PC-9 (cell line): ENCODE measurements around the gene PSD4. TPM values are rescaled to one million over a fixed set of nuclear protein-coding genes. Genes with fewer than 3 reads are reported as not detected.

ENCODE experiments used
- BruUV-seq: library from RNA; stranded (reverse); fragments of 400-500 nt; replicated peaks from 2 replicates; lab custom pipeline; 2021; lab: Mats Ljungman, UMichigan
- CTCF ChIA-PET: fragments of 300-600 bp; sonication (Branson Sonifier 250); formaldehyde crosslinking; loops from one replicate; lab custom pipeline; 2022; ENCODE audit warnings: antibody characterized with exemption; lab: Charles Lee
- POLR2A ChIA-PET: fragments of 300-600 bp; sonication (Branson Sonifier 250); formaldehyde crosslinking; loops from one replicate; lab custom pipeline; 2022; ENCODE audit warnings: antibody characterized with exemption; ENCODE audit not compliant: unreplicated experiment; lab: Charles Lee
- DNase-seq, 2 experiments: peaks; one replicate each; pipeline versions ENCODE4 v3.0.0 to v3.0.0-alpha.2; 2015 to 2022; ENCODE audit warnings: mixed read lengths in 1 of 2
- H2AFZ ChIP-seq: fragments of 200-600 bp; sonication (generic); 2 replicates; pipeline ENCODE4 v1.8.1; 2017; ENCODE audit warnings: antibody characterized with exemption
- H3F3A ChIP-seq: fragments of 200-600 bp; sonication (generic); 2 replicates; pipeline ENCODE4 v1.8.1; 2017; ENCODE audit warnings: antibody characterized with exemption, mild to moderate bottlenecking, low read depth; ENCODE audit not compliant: insufficient read depth
- H3K27ac ChIP-seq: fragments of 200-600 bp; sonication (generic); 2 replicates; pipeline ENCODE4 v1.6.1; 2016; ENCODE audit warnings: mixed run types
- H3K27me3 ChIP-seq: fragments of 200-600 bp; sonication (generic); 2 replicates; pipeline ENCODE4 v1.6.1; 2016; ENCODE audit warnings: low read depth, mixed run types; ENCODE audit not compliant: insufficient read depth
- H3K36me3 ChIP-seq: fragments of 200-600 bp; sonication (generic); 2 replicates; pipeline ENCODE4 v1.6.1; 2016; ENCODE audit warnings: low read depth, mixed run types
- H3K4me1 ChIP-seq: fragments of 200-600 bp; sonication (generic); replicated peaks from 2 replicates; pipeline ENCODE4 v1.6.1; 2016; ENCODE audit warnings: mixed run types; ENCODE audit not compliant: insufficient read depth
- H3K4me2 ChIP-seq: fragments of 200-600 bp; sonication (generic); 2 replicates; pipeline ENCODE4 v1.6.1; 2017; ENCODE audit warnings: mixed run types
- H3K4me3 ChIP-seq: fragments of 200-600 bp; sonication (generic); 2 replicates; pipeline ENCODE4 v1.6.1; 2016; ENCODE audit warnings: mixed run types
- H3K79me2 ChIP-seq: fragments of 200-600 bp; sonication (generic); 2 replicates; pipeline ENCODE4 v1.6.1; 2017; ENCODE audit warnings: low read depth, mixed run types
- H3K9me2 ChIP-seq: fragments of 200-600 bp; sonication (generic); 2 replicates; pipeline ENCODE4 v1.8.1; 2017; ENCODE audit warnings: mild to moderate bottlenecking; ENCODE audit not compliant: insufficient read depth
- H3K9me3 ChIP-seq: fragments of 200-600 bp; sonication (generic); 2 replicates; pipeline ENCODE4 v1.8.1; 2016; ENCODE audit warnings: low read depth; ENCODE audit not compliant: insufficient read depth
- H4K20me1 ChIP-seq: fragments of 200-600 bp; sonication (generic); 2 replicates; pipeline ENCODE4 v1.8.1; 2017; ENCODE audit not compliant: insufficient read depth
- EZH2 ChIP-seq: fragments of 200-600 bp; sonication (generic); IDR thresholded peaks from 2 replicates; pipeline ENCODE4 v1.8.0; 2017; ENCODE audit warnings: antibody characterized with exemption, low read depth
- intact Hi-C: fragments of 100-400 bp; cut with micrococcal nuclease; formaldehyde crosslinking; loops from one replicate; pipeline ENCODE4 v1.10.0; 2022; ENCODE audit not compliant: unreplicated experiment
- total RNA-seq: library from RNA; stranded (reverse); gene quantifications from 2 replicates; pipeline ENCODE4 v1.2.3, GENCODE V29; 2021
- TF ChIP-seq, protein P1 (sequence below): fragments of 200-600 bp; sonication (generic); conservative IDR thresholded peaks from 2 replicates; pipeline ENCODE4 v1.6.1; 2017; ENCODE audit warnings: mixed run types, antibody characterized with exemption, mild to moderate bottlenecking, moderate library complexity

Gene PSD4
- total RNA-seq, 1 experiment from 2014 or later: 29.6 TPM

- no peak overlapping the region for H2AFZ ChIP-seq
- POLR2A ChIA-PET: no interaction called here
- no peaks in the 10 kb centered on the region for H3K79me2 ChIP-seq
- BruUV-seq: no TSS peak
- DNase-seq: no peak
- no peaks in the 10 kb centered on the region for H3K9me2 ChIP-seq
- no peaks in the 10 kb centered on the region for H3K27me3 ChIP-seq
- TF ChIP-seq, protein P1, sequence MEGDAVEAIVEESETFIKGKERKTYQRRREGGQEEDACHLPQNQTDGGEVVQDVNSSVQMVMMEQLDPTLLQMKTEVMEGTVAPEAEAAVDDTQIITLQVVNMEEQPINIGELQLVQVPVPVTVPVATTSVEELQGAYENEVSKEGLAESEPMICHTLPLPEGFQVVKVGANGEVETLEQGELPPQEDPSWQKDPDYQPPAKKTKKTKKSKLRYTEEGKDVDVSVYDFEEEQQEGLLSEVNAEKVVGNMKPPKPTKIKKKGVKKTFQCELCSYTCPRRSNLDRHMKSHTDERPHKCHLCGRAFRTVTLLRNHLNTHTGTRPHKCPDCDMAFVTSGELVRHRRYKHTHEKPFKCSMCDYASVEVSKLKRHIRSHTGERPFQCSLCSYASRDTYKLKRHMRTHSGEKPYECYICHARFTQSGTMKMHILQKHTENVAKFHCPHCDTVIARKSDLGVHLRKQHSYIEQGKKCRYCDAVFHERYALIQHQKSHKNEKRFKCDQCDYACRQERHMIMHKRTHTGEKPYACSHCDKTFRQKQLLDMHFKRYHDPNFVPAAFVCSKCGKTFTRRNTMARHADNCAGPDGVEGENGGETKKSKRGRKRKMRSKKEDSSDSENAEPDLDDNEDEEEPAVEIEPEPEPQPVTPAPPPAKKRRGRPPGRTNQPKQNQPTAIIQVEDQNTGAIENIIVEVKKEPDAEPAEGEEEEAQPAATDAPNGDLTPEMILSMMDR: no peak
- no peak for TF ChIP-seq EZH2
- CTCF ChIA-PET: interaction anchor here (0.6 to 0.8 kb wide), 4 partner anchors 12 to 444 kb away, joined by 3 to 13 read pairs (median 5); no protein-coding TSS in a partner anchor
- intact Hi-C loops: no loop called here
- no peaks in the 10 kb centered on the region for H3K9me3 ChIP-seq
- H3K4me3 ChIP-seq: no peak overlapping the region
- H3K36me3 ChIP-seq: no peaks in the 10 kb centered on the region
- no peaks in the 10 kb centered on the region for H3K4me1 ChIP-seq
- H3K27ac ChIP-seq: no peak overlapping the region
- H3K4me2 ChIP-seq: no peak overlapping the region
- no peaks in the 10 kb centered on the region for H4K20me1 ChIP-seq
- no peaks in the 10 kb centered on the region for H3F3A ChIP-seq
Measured at GRCh38 chr2:113181258-113182051, 7.7 kb downstream of the PSD4 start.

GRCh38 chr2:113182471-113183260 lies 8.9 kb downstream of the PSD4 start:
- no peak overlapping the region for H2AFZ ChIP-seq
- no peak overlapping the region for H3K27ac ChIP-seq
- no peaks in the 10 kb centered on the region for H3K9me3 ChIP-seq
- H3K9me2 ChIP-seq: no peaks in the 10 kb centered on the region
- ChIA-PET POLR2A (no interaction called here), CTCF (no interaction called here)
- H3K4me3 ChIP-seq: no peak overlapping the region
- no peaks in the 10 kb centered on the region for H3K79me2 ChIP-seq
- H4K20me1 ChIP-seq: no peaks in the 10 kb centered on the region
- H3K36me3 ChIP-seq: no peaks in the 10 kb centered on the region
- no peaks in the 10 kb centered on the region for H3F3A ChIP-seq
- intact Hi-C loops: no loop called here
- H3K27me3 ChIP-seq: no peaks in the 10 kb centered on the region
- no TSS peak for BruUV-seq
- no peak overlapping the region for H3K4me2 ChIP-seq
- TF ChIP-seq, protein P1: no peak
- TF ChIP-seq EZH2: no peak
- H3K4me1 ChIP-seq: no peaks in the 10 kb centered on the region
- no peak for DNase-seq

DNA sequence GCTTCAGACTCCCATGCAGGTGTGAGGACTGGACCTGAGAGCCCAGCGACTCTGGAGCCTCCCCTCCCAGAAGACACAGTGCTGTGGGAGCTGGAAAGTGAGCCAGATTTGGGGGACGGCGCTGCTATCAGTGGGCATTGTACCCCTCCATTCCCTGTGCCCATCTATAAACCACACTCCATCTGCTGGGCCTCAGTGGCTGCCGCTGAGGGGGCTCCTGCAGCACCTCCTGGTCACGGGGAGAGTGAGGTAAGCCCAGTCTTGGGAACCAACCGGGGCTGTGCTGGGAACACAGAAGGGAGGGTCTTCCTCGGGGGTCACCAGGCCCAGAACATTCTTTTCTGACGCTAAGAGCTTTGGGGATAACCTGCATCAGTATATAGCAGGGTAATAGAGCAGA lies 9.5 kb downstream of the PSD4 start:
- ChIA-PET POLR2A (no interaction called here), CTCF (interaction anchor here (0.5 to 1.0 kb wide), 2 partner anchors 48 to 110 kb away, joined by 3 to 10 read pairs; no protein-coding TSS in a partner anchor)
- Histone ChIP-seq H3K27ac (no peak overlapping the region), H3K27me3 (no peaks in the 10 kb centered on the region), H3K9me3 (no peaks in the 10 kb centered on the region), H4K20me1 (no peaks in the 10 kb centered on the region), H3K79me2 (no peaks in the 10 kb centered on the region), H2AFZ (no peak overlapping the region), H3K36me3 (no peaks in the 10 kb centered on the region), H3K4me1 (no peaks in the 10 kb centered on the region), H3F3A (no peaks in the 10 kb centered on the region), H3K4me2 (no peak overlapping the region), H3K9me2 (no peaks in the 10 kb centered on the region), H3K4me3 (no peak overlapping the region)
- DNase-seq: no peak
- TF ChIP-seq EZH2: no peak
- BruUV-seq: no TSS peak
- intact Hi-C loops: no loop called here
